Esophagus muscularis mucosa (tissue), 4 donors: ENCODE results near the gene AFF3. TPM values are rescaled to one million over a fixed set of nuclear protein-coding genes. Genes with fewer than 3 reads are reported as not detected.

Source experiments
- DNase-seq: peaks from one replicate; pipeline ENCODE4 v3.0.0-alpha.2; 2017; ENCODE audit errors: extremely low spot score
- H3K27ac ChIP-seq, 4 donors: fragments of 200-600 bp; sonication (generic); replicated peaks in 1 of 4; 1 replicate in 3 of 4; 2 replicates in 1 of 4; pipeline ENCODE4 v1.5.1; 2016 to 2019; ENCODE audit warnings: mild to moderate bottlenecking in 1 of 4
- H3K27me3 ChIP-seq, 4 donors: fragments of 200-600 bp; sonication (generic); one replicate each; pipeline versions ENCODE4 v1.5.1 to v1.6.0; 2016 to 2019
- H3K36me3 ChIP-seq, 4 donors: fragments of 200-600 bp; sonication (generic); one replicate each; pipeline ENCODE4 v1.5.1; 2016 to 2019
- H3K4me1 ChIP-seq, 4 donors: fragments of 200-600 bp; sonication (generic); one replicate each; pipeline ENCODE4 v1.5.1; 2016 to 2019
- H3K4me3 ChIP-seq, 4 donors: fragments of 200-600 bp; sonication (generic); 1 replicate in 2 of 4; 2 replicates in 2 of 4; pipeline ENCODE4 v1.5.1; 2016 to 2019; ENCODE audit warnings: mild to moderate bottlenecking in 4 of 4, moderate library complexity in 1 of 4
- H3K9me3 ChIP-seq, 4 donors: fragments of 200-600 bp; sonication (generic); 1 replicate in 3 of 4; 2 replicates in 1 of 4; pipeline ENCODE4 v1.5.1; 2016 to 2019
- EP300 ChIP-seq: sonication (generic); formaldehyde crosslinking; IDR thresholded peaks from one replicate; pipeline ENCODE4 v1.6.1; 2017; ENCODE audit warnings: antibody characterized with exemption
- POLR2A ChIP-seq: fragments of 450-650 bp; IDR thresholded peaks from one replicate; pipeline ENCODE4 v1.6.1; 2017; ENCODE audit warnings: antibody characterized with exemption, moderate library complexity, mild to moderate bottlenecking, low read depth
- POLR2AphosphoS5 ChIP-seq, 2 donors: sonication (generic); formaldehyde crosslinking; IDR thresholded peaks; one replicate each; pipeline ENCODE4 v1.6.1; 2017; ENCODE audit warnings: antibody characterized with exemption in 2 of 2
- WGBS: methylation state at CpG from one replicate; pipeline ENCODE4 v1.1.5; 2018; 5-methylcytosine and 5-hydroxymethylcytosine counted together
- intact Hi-C: fragments of 100-400 bp; cut with DNase I; formaldehyde crosslinking; loops from one replicate; pipeline ENCODE4 v1.15.1; 2023
- total RNA-seq, 4 donors: library from RNA; depleted of rRNA; stranded (reverse); fragments of >200 nt; gene quantifications; one replicate each; pipeline versions ENCODE4 v1.1.0 to v1.2.1, GENCODE V29; 2016
- TF ChIP-seq, protein P1 (sequence below), 3 experiments: fragments of 200-600 bp in 2 of 3; fragments of 450-650 bp in 1 of 3; sonication (generic) in 2 of 3; IDR thresholded peaks; one replicate each; pipeline ENCODE4 v1.5.1; 2017 to 2019; ENCODE audit warnings: antibody characterized with exemption in 3 of 3, mild to moderate bottlenecking in 2 of 3, moderate library complexity in 1 of 3

Gene AFF3
- total RNA-seq, 4 donors from 2014 or later, result 36.4 to 99.5 (median 56.9) TPM

DNA sequence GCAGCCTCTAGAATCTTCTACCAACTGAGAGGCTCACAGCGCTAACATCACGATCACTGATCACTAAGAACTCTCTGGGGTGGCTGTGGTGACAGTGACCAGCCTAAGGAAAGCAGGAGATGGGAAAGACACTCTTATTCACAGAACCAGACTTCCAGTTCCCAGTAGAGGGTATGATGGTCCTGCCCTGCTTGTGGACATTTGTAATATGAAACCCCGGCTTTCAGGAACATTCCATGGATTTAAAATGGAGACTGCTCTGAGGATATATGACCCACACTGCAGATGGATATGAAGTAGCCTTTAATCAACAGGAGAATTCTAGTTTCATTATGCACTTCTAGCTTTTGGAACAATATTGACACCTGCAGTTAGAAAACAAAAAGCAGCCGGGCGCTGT lies 131.8 kb downstream of the AFF3 start:
- WGBS, result 95% methylated on average over 5 of the region's 5 CpGs
- H3K27me3 ChIP-seq, result no peaks in the 10 kb centered on the region
- H3K9me3 ChIP-seq, result no peaks in the 10 kb centered on the region
- no peak for DNase-seq
- intact Hi-C loops, result loop anchor here (10.0 kb wide), 2 partner anchors 204 to 234 kb away; no protein-coding TSS in a partner anchor
- no peak overlapping the region for H3K27ac ChIP-seq
- peaks cover 0 to 16% (median 8%) of the 10 kb centered on the region in 4 donors for H3K36me3 ChIP-seq
- TF ChIP-seq EP300 (no peak), POLR2AphosphoS5 (IDR thresholded peaks at IDR 0.05) (no peak), POLR2A (no peak)
- TF ChIP-seq, protein P1, sequence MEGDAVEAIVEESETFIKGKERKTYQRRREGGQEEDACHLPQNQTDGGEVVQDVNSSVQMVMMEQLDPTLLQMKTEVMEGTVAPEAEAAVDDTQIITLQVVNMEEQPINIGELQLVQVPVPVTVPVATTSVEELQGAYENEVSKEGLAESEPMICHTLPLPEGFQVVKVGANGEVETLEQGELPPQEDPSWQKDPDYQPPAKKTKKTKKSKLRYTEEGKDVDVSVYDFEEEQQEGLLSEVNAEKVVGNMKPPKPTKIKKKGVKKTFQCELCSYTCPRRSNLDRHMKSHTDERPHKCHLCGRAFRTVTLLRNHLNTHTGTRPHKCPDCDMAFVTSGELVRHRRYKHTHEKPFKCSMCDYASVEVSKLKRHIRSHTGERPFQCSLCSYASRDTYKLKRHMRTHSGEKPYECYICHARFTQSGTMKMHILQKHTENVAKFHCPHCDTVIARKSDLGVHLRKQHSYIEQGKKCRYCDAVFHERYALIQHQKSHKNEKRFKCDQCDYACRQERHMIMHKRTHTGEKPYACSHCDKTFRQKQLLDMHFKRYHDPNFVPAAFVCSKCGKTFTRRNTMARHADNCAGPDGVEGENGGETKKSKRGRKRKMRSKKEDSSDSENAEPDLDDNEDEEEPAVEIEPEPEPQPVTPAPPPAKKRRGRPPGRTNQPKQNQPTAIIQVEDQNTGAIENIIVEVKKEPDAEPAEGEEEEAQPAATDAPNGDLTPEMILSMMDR (IDR thresholded peaks at IDR 0.05), result no peak
- peaks cover 17 to 56% (median 53%) of the 10 kb centered on the region in 4 donors for H3K4me1 ChIP-seq
- no peak overlapping the region for H3K4me3 ChIP-seq

DNA sequence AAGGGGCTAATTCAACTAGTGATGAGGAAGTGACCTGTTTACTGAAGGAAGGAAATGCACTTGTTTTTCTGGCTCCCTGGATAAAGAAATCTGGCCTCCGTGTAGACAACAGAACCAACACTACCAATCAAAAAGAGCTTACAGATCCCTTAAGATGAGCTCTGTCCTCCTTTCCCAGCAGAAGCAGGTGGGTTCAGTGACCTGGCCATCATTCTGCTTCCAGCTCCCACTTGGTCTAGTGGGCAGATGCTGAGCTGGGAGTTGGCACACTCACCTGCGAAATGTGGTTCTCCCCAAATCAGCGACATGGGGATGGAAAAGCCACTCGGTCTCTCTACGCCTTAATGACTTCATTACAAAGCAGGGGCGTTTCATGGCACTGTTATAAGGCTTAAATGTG lies 132.6 kb downstream of the AFF3 start:
- Histone ChIP-seq H3K4me3 (no peak overlapping the region), H3K4me1 (peaks cover 17 to 56% (median 53%) of the 10 kb centered on the region in 4 donors), H3K36me3 (peaks cover 0 to 16% (median 8%) of the 10 kb centered on the region in 4 donors), H3K27me3 (no peaks in the 10 kb centered on the region), H3K27ac (peak overlapping the region in 3 of 4 donors; percentile 25 to 57 (median 32)), H3K9me3 (no peaks in the 10 kb centered on the region)
- DNase-seq, result peak; percentile 80
- no peak for TF ChIP-seq POLR2AphosphoS5 (IDR thresholded peaks at IDR 0.05)
- TF ChIP-seq POLR2A, result no peak
- TF ChIP-seq EP300, result no peak
- TF ChIP-seq, protein P1 (IDR thresholded peaks at IDR 0.05), result no peak
- WGBS, result 86% methylated on average over 6 of the region's 6 CpGs
- intact Hi-C loops, result loop anchor here (10.0 kb wide), 2 partner anchors 205 to 235 kb away; no protein-coding TSS in a partner anchor

DNA sequence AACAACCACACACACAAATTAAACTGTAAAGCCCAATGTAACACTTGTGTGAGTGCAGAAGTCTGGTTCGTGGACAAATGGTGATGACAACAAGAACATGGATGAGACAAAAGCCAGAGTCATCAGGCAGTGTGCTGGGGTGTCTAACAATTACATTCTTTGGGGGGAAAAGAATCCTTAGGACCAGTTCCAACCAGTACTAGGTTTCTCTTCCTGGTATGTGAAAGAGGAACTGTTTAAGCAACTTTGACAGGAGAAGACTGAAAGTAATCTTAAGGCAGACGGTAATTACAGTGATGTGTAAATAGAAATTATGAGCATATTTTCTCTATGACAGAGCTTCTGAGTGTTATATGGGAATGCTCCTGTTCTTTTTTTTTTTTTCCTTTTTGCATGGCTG lies 133.4 kb downstream of the AFF3 start:
- Histone ChIP-seq H3K27ac (peak overlapping the region; percentile 1 to 57 (median 34)), H3K36me3 (peaks cover 0 to 16% (median 8%) of the 10 kb centered on the region in 4 donors), H3K4me1 (peaks cover 17 to 51% (median 47%) of the 10 kb centered on the region in 4 donors), H3K4me3 (no peak overlapping the region), H3K27me3 (no peaks in the 10 kb centered on the region), H3K9me3 (no peaks in the 10 kb centered on the region)
- DNase-seq, result peak; percentile 81
- 26% methylated on average over 2 of the region's 2 CpGs for WGBS
- intact Hi-C loops, result no loop called here
- peak in 1 of 2 donors; percentile 85 for TF ChIP-seq POLR2AphosphoS5 (IDR thresholded peaks at IDR 0.05)
- TF ChIP-seq, protein P1 (IDR thresholded peaks at IDR 0.05), result no peak

DNA sequence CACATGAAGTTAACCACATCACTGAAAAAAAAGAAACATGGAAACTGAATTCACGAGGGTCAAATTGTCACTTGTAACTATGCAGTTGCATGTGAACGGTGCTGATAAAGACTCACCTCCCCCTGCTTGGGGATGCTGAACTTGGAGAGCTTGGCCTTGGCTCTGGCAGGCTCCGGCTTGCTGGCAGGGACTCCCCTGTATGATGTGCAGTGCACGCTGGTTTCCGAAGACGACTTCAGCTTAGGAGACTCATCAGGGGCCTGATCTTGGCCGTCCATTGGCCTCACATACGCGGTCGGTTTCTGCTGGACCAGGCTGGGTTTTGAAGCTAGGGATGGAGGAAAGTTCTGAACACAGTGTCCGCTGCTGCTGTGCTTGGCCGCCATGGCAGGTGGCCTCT lies 135.9 kb downstream of the AFF3 start:
- Histone ChIP-seq H3K4me1 (peaks cover 4 to 31% (median 30%) of the 10 kb centered on the region in 4 donors), H3K9me3 (no peaks in the 10 kb centered on the region), H3K4me3 (no peak overlapping the region), H3K27me3 (no peaks in the 10 kb centered on the region), H3K36me3 (peaks cover 0 to 22% (median 10%) of the 10 kb centered on the region in 4 donors), H3K27ac (no peak overlapping the region)
- TF ChIP-seq EP300, result no peak
- TF ChIP-seq POLR2A, result no peak
- TF ChIP-seq, protein P1 (IDR thresholded peaks at IDR 0.05), result no peak
- no peak for TF ChIP-seq POLR2AphosphoS5 (IDR thresholded peaks at IDR 0.05)
- peak; percentile 66 for DNase-seq
- 98% methylated on average over 12 of the region's 12 CpGs for WGBS
- intact Hi-C loops, result no loop called here

DNA sequence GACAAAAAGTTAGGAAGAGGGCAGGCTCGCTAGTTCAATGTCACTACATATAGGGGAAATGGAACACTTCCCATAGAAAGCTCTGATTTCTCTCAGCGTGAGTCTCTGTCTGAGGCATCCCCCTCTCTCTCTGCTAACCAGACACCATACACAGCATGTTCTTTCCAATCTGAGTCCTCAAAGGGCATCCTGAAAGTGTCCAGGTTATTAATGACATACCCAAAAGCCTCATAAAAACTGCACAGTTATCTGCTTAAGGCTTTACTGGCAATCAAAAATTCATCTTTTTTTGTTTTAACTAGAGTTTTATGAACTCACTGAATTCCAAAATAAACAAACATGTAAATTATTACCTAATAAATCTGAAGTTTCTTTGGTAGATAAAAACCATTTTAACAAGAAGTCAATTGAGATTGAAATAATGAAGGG lies 137.4 kb downstream of the AFF3 start:
- peaks cover 0 to 16% (median 14%) of the 10 kb centered on the region in 4 donors for H3K4me1 ChIP-seq
- H3K27ac ChIP-seq, result no peak overlapping the region
- H3K36me3 ChIP-seq, result peaks cover 0 to 29% (median 12%) of the 10 kb centered on the region in 4 donors
- TF ChIP-seq POLR2AphosphoS5 (IDR thresholded peaks at IDR 0.05), result no peak
- TF ChIP-seq EP300, result no peak
- no peak for TF ChIP-seq POLR2A
- TF ChIP-seq, protein P1 (IDR thresholded peaks at IDR 0.05), result no peak
- DNase-seq, result no peak
- 91% methylated on average over 2 of the region's 2 CpGs for WGBS
- no peaks in the 10 kb centered on the region for H3K9me3 ChIP-seq
- intact Hi-C loops, result no loop called here
- no peak overlapping the region for H3K4me3 ChIP-seq
- H3K27me3 ChIP-seq, result no peaks in the 10 kb centered on the region
